Retina (tissue), 1 donor: ENCODE results near the gene RAMP1.

ENCODE experiments used
- DNase-seq: peaks from one replicate; pipeline ENCODE4 v3.0.0-alpha.2; 2016

The RAMP1 gene

DNA sequence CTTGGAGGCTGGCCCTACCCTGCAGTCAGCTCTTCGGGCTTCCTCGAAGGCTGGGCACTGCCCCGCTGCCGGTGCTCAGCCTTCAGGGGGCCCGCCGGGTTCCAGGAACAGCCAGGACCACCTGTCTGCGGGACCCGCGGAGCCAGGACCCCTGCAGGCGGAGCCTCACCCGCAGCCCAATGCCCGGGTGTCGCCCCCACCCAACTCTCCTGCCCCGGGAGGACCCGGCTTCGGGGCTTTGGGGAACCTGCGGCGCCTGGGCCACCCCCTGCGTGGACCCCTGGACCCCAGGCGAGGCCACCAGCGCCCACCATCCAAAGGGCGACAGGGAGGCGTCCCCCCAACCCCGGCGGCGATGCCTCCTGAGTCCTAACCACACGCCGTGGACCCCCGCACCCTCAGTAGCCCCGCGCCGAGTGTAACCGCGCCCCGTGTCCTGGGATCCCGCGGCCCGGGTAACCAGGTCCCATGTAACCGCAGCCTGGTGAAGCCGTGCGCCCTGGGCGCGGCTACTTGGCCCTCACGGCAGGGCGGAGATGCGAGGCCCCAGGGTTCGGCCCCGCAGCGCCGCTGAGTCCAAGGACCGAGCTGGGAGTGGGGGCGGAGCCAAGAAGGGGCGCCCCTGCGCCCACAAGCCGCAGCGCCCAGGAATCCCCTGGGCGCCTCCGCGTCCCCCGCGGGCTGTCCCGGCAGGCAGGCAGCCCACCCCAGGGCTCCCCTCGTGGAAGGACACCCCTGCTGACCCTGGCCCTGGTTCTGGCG, 96.4 kb downstream of the RAMP1 start:
- peak; percentile 61 for DNase-seq

DNA sequence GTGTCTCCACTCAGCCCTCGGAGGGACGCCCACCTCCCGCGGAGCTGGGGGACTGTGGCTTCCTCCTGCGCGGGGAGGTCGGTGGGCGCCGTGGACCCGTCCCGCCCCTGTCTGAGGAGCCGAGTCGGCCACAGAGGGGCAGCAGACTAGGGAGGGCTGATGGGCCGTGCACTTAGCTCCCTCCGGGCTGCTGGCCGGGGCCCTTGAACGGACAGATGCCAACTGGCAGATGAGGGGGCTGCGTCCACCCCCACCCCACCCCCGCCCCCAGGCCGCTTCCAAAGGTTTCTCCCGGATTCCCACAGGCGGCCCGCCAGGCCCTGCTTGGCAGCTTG, 96.9 kb downstream of the RAMP1 start:
- DNase-seq = no peak

DNA sequence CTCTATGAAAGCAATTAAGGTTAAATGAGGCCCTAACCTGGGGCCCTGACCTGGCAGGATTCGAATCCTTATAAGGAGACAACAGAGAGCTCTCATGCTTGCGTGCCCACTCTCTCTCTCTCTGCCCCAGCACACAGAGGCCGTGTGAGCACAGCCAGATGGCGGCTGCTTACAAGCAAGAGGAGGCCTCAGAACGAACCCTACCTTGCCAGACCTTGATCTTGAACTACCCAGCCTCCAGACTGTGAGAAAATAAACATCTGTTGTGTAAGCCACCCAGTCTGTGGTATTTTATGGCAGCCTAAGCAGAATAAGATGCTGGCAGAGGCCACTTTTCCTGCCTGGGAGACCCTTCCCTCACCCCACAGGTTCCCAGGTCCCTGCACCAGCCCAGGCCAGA, 102.2 kb downstream of the RAMP1 start:
- peak; percentile 13 for DNase-seq
